Keratinocyte (primary cell): ENCODE measurements around the gene LGALS14. TPM values are rescaled to one million over a fixed set of nuclear protein-coding genes. Genes with fewer than 3 reads are reported as not detected.

Source experiments
- DNase-seq: peaks from one replicate; pipeline ENCODE4 v3.0.0-alpha.2; 2011; ENCODE audit warnings: low read depth, missing footprints, low spot score
- FAIRE-seq: peaks from 2 replicates; lab custom pipeline; 2011; peaks lifted over from hg19 to GRCh38; lab: Jason Lieb, UNC
- H2AFZ ChIP-seq: 2 replicates; pipeline ENCODE4 v1.6.0; 2012; ENCODE audit warnings: low read length, control low read depth, inconsistent platforms; ENCODE audit not compliant: control insufficient read depth
- H3K27ac ChIP-seq: 2 replicates; pipeline ENCODE4 v1.5.1; 2011; ENCODE audit warnings: low read length; ENCODE audit not compliant: control insufficient read depth, insufficient read depth
- H3K27me3 ChIP-seq: 3 replicates; pipeline ENCODE4 v1.6.0; 2011; ENCODE audit warnings: low read length; ENCODE audit not compliant: control insufficient read depth, insufficient read depth; ENCODE audit errors: extremely low read depth
- H3K36me3 ChIP-seq, 2 experiments: 2 replicates in 1 of 2; 3 replicates in 1 of 2; pipeline ENCODE4 v1.5.1; 2011; ENCODE audit warnings: low read length in 2 of 2, mild to moderate bottlenecking in 1 of 2; ENCODE audit not compliant: control insufficient read depth in 2 of 2, insufficient read depth in 2 of 2; ENCODE audit errors: extremely low read depth in 1 of 2
- H3K4me1 ChIP-seq: 3 replicates; pipeline ENCODE4 v1.5.1; 2011; ENCODE audit warnings: low read length; ENCODE audit not compliant: control insufficient read depth, insufficient read depth; ENCODE audit errors: extremely low read depth
- H3K4me2 ChIP-seq: 3 replicates; pipeline ENCODE4 v1.6.0; 2011; ENCODE audit warnings: low read depth, low read length; ENCODE audit not compliant: control insufficient read depth, insufficient read depth; ENCODE audit errors: extremely low read depth
- H3K4me3 ChIP-seq, 3 experiments: fragments of 200-600 bp in 1 of 3; sonication (generic) in 1 of 3; 2 replicates in 2 of 3; 3 replicates in 1 of 3; pipeline ENCODE4 v1.5.1; 2011 to 2016; ENCODE audit warnings: low read length in 3 of 3, mild to moderate bottlenecking in 3 of 3, control low read depth in 2 of 3, inconsistent platforms in 1 of 3, low read depth in 1 of 3, mixed read lengths in 1 of 3, mixed run types in 1 of 3, moderate library complexity in 1 of 3; ENCODE audit not compliant: control insufficient read depth in 2 of 3, insufficient read depth in 2 of 3; ENCODE audit errors: extremely low read depth in 1 of 3
- H3K79me2 ChIP-seq: 2 replicates; pipeline ENCODE4 v1.6.0; 2012; ENCODE audit warnings: low read length; ENCODE audit not compliant: control insufficient read depth, insufficient read depth
- H3K9ac ChIP-seq: 3 replicates; pipeline ENCODE4 v1.6.0; 2011; ENCODE audit warnings: low read length; ENCODE audit not compliant: control insufficient read depth, insufficient read depth; ENCODE audit errors: extremely low read depth
- H3K9me1 ChIP-seq: 3 replicates; pipeline ENCODE4 v1.6.0; 2011; ENCODE audit warnings: low read length; ENCODE audit not compliant: control insufficient read depth, insufficient read depth; ENCODE audit errors: extremely low read depth
- H3K9me3 ChIP-seq: 2 replicates; pipeline ENCODE4 v1.5.1; 2012; ENCODE audit warnings: low read depth, low read length; ENCODE audit not compliant: control insufficient read depth
- H4K20me1 ChIP-seq: 3 replicates; pipeline ENCODE4 v1.6.0; 2011; ENCODE audit warnings: low read length; ENCODE audit not compliant: control insufficient read depth, insufficient read depth; ENCODE audit errors: extremely low read depth
- EZH2 ChIP-seq: IDR thresholded peaks from one replicate; pipeline ENCODE4 v1.6.1; 2012; ENCODE audit warnings: inconsistent platforms, mild to moderate bottlenecking, low read length, moderate library complexity
- dilution Hi-C: fragments of 300-500 bp; cut with MboI; formaldehyde crosslinking; loops from one replicate; pipeline ENCODE4 v1.7.0; 2020; ENCODE audit warnings: low sequenced_read_pairs; ENCODE audit not compliant: extremely low pct_ligation_motif_present
- polyA plus RNA-seq, 5 experiments: library from polyadenylated mRNA; depleted of rRNA in 3 of 5; stranded (reverse) in 3 of 5; stranded (forward) in 1 of 5; unstranded in 1 of 5; fragments of >200 nt; gene quantifications; 1 replicate in 1 of 5; 2 replicates in 3 of 5; 3 replicates in 1 of 5; pipeline versions ENCODE4 v1.2.1 to v1.2.3, GENCODE V29; 2011 to 2012; ENCODE audit warnings: missing spikeins in 2 of 5, low read depth in 1 of 5, low replicate concordance in 1 of 5
- TF ChIP-seq, protein P1 (sequence below), 3 experiments: IDR thresholded peaks in 1 of 3; conservative IDR thresholded peaks in 1 of 3; optimal IDR thresholded peaks in 1 of 3; 2 replicates in 2 of 3; 3 replicates in 1 of 3; pipeline versions ENCODE3 to v1.5.1; 2011; ENCODE audit warnings: low read length in 3 of 3, mild to moderate bottlenecking in 3 of 3, moderate library complexity in 2 of 3, control low read depth in 1 of 3, inconsistent platforms in 1 of 3; ENCODE audit not compliant: insufficient read depth in 2 of 3; ENCODE audit errors: extremely low read depth in 1 of 3

LGALS14 gene
- polyA plus RNA-seq, 1 donor (not counting 4 experiments of a cell fraction or from before 2014, with no cell fraction given), result not detected

DNA sequence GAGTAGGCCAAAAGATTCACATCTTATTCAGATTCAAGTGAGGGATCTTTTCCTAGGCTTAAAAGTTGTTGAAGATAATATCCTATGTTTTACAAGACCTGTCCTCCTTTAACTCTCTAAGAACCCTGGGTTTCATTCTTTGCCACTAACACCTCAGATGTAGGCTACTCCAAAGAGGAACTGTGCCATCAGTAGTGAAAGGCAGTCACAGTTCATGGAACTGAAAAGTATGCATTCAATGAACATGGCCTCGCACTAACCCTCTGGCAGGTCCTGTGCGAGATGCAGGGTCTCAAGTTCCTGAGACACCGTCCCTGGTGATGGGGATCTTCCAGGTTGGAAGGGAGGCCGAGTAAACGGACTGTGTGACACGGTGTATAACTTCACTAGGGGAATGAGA lies 4.3 kb downstream of the LGALS14 start:
- TF ChIP-seq, protein P1, sequence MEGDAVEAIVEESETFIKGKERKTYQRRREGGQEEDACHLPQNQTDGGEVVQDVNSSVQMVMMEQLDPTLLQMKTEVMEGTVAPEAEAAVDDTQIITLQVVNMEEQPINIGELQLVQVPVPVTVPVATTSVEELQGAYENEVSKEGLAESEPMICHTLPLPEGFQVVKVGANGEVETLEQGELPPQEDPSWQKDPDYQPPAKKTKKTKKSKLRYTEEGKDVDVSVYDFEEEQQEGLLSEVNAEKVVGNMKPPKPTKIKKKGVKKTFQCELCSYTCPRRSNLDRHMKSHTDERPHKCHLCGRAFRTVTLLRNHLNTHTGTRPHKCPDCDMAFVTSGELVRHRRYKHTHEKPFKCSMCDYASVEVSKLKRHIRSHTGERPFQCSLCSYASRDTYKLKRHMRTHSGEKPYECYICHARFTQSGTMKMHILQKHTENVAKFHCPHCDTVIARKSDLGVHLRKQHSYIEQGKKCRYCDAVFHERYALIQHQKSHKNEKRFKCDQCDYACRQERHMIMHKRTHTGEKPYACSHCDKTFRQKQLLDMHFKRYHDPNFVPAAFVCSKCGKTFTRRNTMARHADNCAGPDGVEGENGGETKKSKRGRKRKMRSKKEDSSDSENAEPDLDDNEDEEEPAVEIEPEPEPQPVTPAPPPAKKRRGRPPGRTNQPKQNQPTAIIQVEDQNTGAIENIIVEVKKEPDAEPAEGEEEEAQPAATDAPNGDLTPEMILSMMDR (optimal IDR thresholded peaks at IDR 0.05 in 1 of 3, IDR thresholded peaks at IDR 0.05 in 1 of 3, conservative IDR thresholded peaks at IDR 0.05 in 1 of 3; ENCODE audit: extremely low read depth in 1 of 3, insufficient read depth in 2 of 3, low read length in 3 of 3), result no peak
- no peak for TF ChIP-seq EZH2
- FAIRE-seq (no peak), DNase-seq (no peak)
- H3K4me2 ChIP-seq, result no peak overlapping the region
- dilution Hi-C loops, result no loop called here
- H4K20me1 ChIP-seq, result no peaks in the 10 kb centered on the region
- H3K9ac ChIP-seq, result no peak overlapping the region
- H3K9me3 ChIP-seq, result no peaks in the 10 kb centered on the region
- H3K27me3 ChIP-seq, result no peaks in the 10 kb centered on the region
- H3K79me2 ChIP-seq, result no peaks in the 10 kb centered on the region
- no peaks in the 10 kb centered on the region for H3K4me1 ChIP-seq
- H3K36me3 ChIP-seq, result no peaks in the 10 kb centered on the region
- no peak overlapping the region for H2AFZ ChIP-seq
- no peak overlapping the region for H3K4me3 ChIP-seq
- H3K27ac ChIP-seq, result no peak overlapping the region
- H3K9me1 ChIP-seq, result no peaks in the 10 kb centered on the region

DNA sequence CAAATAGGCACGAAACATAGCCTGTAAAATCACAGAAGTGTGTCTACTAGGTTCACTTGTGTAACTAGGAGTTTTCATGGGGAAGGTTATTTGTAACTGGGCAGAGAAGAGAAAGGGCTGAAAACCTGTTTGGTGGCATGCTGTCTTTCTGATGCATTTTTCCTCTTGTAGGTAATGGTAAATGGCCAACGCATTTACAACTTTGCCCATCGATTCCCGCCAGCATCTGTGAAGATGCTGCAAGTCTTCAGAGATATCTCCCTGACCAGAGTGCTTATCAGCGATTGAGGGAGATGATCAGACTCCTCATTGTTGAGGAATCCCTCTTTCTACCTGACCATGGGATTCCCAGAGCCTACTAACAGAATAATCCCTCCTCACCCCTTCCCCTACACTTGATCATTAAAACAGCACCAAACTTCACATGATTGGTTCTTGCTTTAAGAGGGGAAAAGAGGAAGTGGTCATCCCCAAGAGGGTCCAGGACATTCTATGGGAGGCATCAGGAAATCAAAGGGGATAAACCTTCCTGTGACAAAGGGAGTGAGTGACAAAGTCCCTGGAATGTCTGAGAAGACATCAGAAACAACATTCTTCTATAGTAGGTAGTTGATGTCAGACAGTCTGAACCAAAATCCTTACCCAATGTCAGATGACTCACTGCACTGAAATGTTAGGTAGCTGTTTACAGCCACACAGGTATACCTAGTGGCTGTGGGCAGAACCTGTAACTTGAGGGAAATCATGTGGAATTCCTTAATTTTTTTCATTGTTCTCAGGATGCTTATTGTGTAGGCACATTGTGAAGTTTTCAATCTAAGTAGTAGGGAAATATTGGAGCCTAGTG lies 5.0 kb downstream of the LGALS14 start:
- no peaks in the 10 kb centered on the region for H3K9me3 ChIP-seq
- H3K27me3 ChIP-seq, result no peaks in the 10 kb centered on the region
- no peak overlapping the region for H3K27ac ChIP-seq
- dilution Hi-C loops, result no loop called here
- no peak overlapping the region for H3K9ac ChIP-seq
- no peak overlapping the region for H3K4me3 ChIP-seq
- FAIRE-seq (no peak), DNase-seq (no peak)
- TF ChIP-seq, protein P1 (optimal IDR thresholded peaks at IDR 0.05 in 1 of 3, IDR thresholded peaks at IDR 0.05 in 1 of 3, conservative IDR thresholded peaks at IDR 0.05 in 1 of 3; ENCODE audit: extremely low read depth in 1 of 3, insufficient read depth in 2 of 3, low read length in 3 of 3), result no peak
- TF ChIP-seq EZH2, result no peak
- H2AFZ ChIP-seq, result no peak overlapping the region
- no peaks in the 10 kb centered on the region for H3K9me1 ChIP-seq
- no peaks in the 10 kb centered on the region for H4K20me1 ChIP-seq
- no peak overlapping the region for H3K4me2 ChIP-seq
- H3K4me1 ChIP-seq, result no peaks in the 10 kb centered on the region
- no peaks in the 10 kb centered on the region for H3K36me3 ChIP-seq
- no peaks in the 10 kb centered on the region for H3K79me2 ChIP-seq
